WTC11 (cell line): ENCODE results near the gene PAM. TPM values are rescaled to one million over a fixed set of nuclear protein-coding genes. Genes with fewer than 3 reads are reported as not detected.

Experiments
- ATAC-seq: fragments of 200-7000 bp; cut with Tn5 transposase; 2 replicates; pipeline ENCODE4 v1.10.0; 2021; ENCODE audit warnings: mild to moderate bottlenecking, moderate library complexity
- CTCF ChIA-PET: fragments of 300-600 bp; sonication (Branson Sonifier 250); formaldehyde crosslinking; loops from one replicate; lab custom pipeline; 2021; ENCODE audit warnings: antibody characterized with exemption; lab: Charles Lee
- POLR2A ChIA-PET: fragments of 350-600 bp; sonication (Branson Sonifier 250); formaldehyde crosslinking; loops from one replicate; lab custom pipeline; 2021; ENCODE audit warnings: antibody characterized with exemption; lab: Charles Lee
- DNase-seq: peaks from one replicate; pipeline ENCODE4 v3.0.0; 2021; ENCODE audit warnings: low spot score
- H3K27ac Mint-ChIP-seq: 2 replicates; pipeline ENCODE4 v1.8.0; 2021; ENCODE audit warnings: mixed read lengths
- H3K27me3 Mint-ChIP-seq: 2 replicates; pipeline ENCODE4 v1.8.0; 2021; ENCODE audit warnings: low read depth, mild to moderate bottlenecking, moderate library complexity, mixed read lengths
- H3K36me3 Mint-ChIP-seq: 2 replicates; pipeline ENCODE4 v1.8.0; 2021; ENCODE audit warnings: mixed read lengths
- H3K4me1 Mint-ChIP-seq: 2 replicates; pipeline ENCODE4 v1.8.0; 2022; ENCODE audit warnings: mixed read lengths
- H3K4me3 Mint-ChIP-seq: 2 replicates; pipeline ENCODE4 v1.8.0; 2021; ENCODE audit warnings: mild to moderate bottlenecking, moderate library complexity, mixed read lengths
- H3K9me3 Mint-ChIP-seq: 2 replicates; pipeline ENCODE4 v1.8.0; 2021; ENCODE audit warnings: mixed read lengths
- E2F5 ChIP-seq: sonication (generic); formaldehyde crosslinking; IDR thresholded peaks from 2 replicates; pipeline ENCODE4 v1.8.1; 2022; ENCODE audit warnings: mild to moderate bottlenecking, moderate library complexity, missing genetic modification reagents
- FOXJ3 ChIP-seq: sonication (generic); formaldehyde crosslinking; IDR thresholded peaks from 2 replicates; pipeline ENCODE4 v1.9.0; 2021; ENCODE audit warnings: missing genetic modification reagents, mild to moderate bottlenecking, borderline replicate concordance
- HMGXB4 ChIP-seq: sonication (generic); formaldehyde crosslinking; IDR thresholded peaks from 2 replicates; pipeline ENCODE4 v1.8.1; 2023; ENCODE audit warnings: mild to moderate bottlenecking, moderate library complexity, missing genetic modification reagents
- IRF2 ChIP-seq: sonication (generic); formaldehyde crosslinking; IDR thresholded peaks from 2 replicates; pipeline ENCODE4 v1.8.0; 2022; ENCODE audit warnings: low read depth, missing genetic modification reagents, borderline replicate concordance
- NR1H2 ChIP-seq: sonication (generic); formaldehyde crosslinking; IDR thresholded peaks from 2 replicates; pipeline ENCODE4 v1.9.0; 2021; ENCODE audit warnings: mild to moderate bottlenecking, moderate library complexity, missing genetic modification reagents
- NR3C1 ChIP-seq: sonication (generic); formaldehyde crosslinking; conservative IDR thresholded peaks from 2 replicates; pipeline ENCODE4 v1.8.1; 2023; ENCODE audit warnings: low read depth, mild to moderate bottlenecking, missing genetic modification reagents
- SMAD3 ChIP-seq: sonication (generic); formaldehyde crosslinking; IDR thresholded peaks from 2 replicates; pipeline ENCODE4 v1.8.0; 2022; ENCODE audit warnings: missing genetic modification reagents, mild to moderate bottlenecking, borderline replicate concordance
- SP1 ChIP-seq: sonication (generic); formaldehyde crosslinking; conservative IDR thresholded peaks from 2 replicates; pipeline ENCODE4 v1.8.1; 2022; ENCODE audit warnings: missing genetic modification reagents
- TCF7 ChIP-seq: sonication (generic); formaldehyde crosslinking; IDR thresholded peaks from 2 replicates; pipeline ENCODE4 v1.8.0; 2022; ENCODE audit warnings: mild to moderate bottlenecking, low read depth, missing genetic modification reagents, moderate library complexity
- USF1 ChIP-seq: sonication (generic); formaldehyde crosslinking; IDR thresholded peaks from 2 replicates; pipeline ENCODE4 v1.8.0; 2022; ENCODE audit warnings: mild to moderate bottlenecking, missing genetic modification reagents
- ZNF232 ChIP-seq: sonication (generic); formaldehyde crosslinking; IDR thresholded peaks from 2 replicates; pipeline ENCODE4 v1.8.0; 2022; ENCODE audit warnings: mild to moderate bottlenecking, missing genetic modification reagents
- ZNF317 ChIP-seq: sonication (generic); formaldehyde crosslinking; IDR thresholded peaks from 2 replicates; pipeline ENCODE4 v1.8.1; 2023; ENCODE audit warnings: low read depth, mild to moderate bottlenecking, moderate library complexity, missing genetic modification reagents, borderline replicate concordance
- ZNF532 ChIP-seq: fragments of 250-450 bp; sonication (Bioruptor Pico); IDR thresholded peaks from 2 replicates; pipeline ENCODE4 v1.9.0; 2021; ENCODE audit warnings: mild to moderate bottlenecking, borderline replicate concordance
- total RNA-seq: library from RNA; stranded (reverse); gene quantifications from 3 replicates; pipeline ENCODE4 v1.2.3, GENCODE V29; 2021
- TF ChIP-seq, protein P1 (sequence below): fragments of 250-450 bp; sonication (Bioruptor Pico); IDR thresholded peaks from 2 replicates; pipeline ENCODE4 v1.9.0; 2021; ENCODE audit warnings: mild to moderate bottlenecking
- TF ChIP-seq, protein P2 (sequence below): fragments of 250-450 bp; sonication (Bioruptor Pico); IDR thresholded peaks from 2 replicates; pipeline ENCODE4 v2.1.2; 2022; ENCODE audit warnings: mild to moderate bottlenecking, moderate library complexity
- TF ChIP-seq, protein P3 (sequence below): sonication (generic); formaldehyde crosslinking; IDR thresholded peaks from 2 replicates; pipeline ENCODE4 v1.8.0; 2022; ENCODE audit warnings: mild to moderate bottlenecking, missing genetic modification reagents

The PAM gene
- total RNA-seq, 1 experiment from 2014 or later, result 52.3 TPM

DNA sequence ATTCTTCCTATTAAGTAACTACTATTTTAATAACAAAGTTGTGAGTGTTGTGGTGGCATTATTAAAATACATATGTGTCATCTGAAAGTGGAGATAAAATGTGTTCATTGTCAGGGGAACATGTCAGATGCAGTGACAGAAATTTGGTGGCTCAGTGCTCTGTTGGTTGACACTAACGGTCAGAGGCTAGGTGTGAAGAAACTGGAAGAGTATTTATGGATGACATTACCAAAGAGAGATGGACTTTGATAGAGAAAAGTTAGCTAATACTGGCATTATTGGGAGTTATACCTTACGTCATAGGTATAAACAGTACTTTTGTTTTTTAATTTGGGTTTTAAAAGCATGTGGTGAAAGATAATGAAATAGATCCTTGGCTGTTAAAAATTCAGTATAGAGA, 33.7 kb downstream of the PAM start:
- Mint-ChIP-seq H3K9me3 (peaks cover 16% of the 10 kb centered on the region), H3K27ac (no peak overlapping the region), H3K27me3 (no peaks in the 10 kb centered on the region), H3K4me1 (peaks cover 16% of the 10 kb centered on the region), H3K36me3 (peaks cover 9% of the 10 kb centered on the region), H3K4me3 (no peak overlapping the region)
- ChIA-PET POLR2A (no interaction called here), CTCF (no interaction called here)
- TF ChIP-seq SMAD3 (CRISPR knock-in tag), result no peak
- no peak for TF ChIP-seq HMGXB4 (CRISPR knock-in tag)
- no peak for TF ChIP-seq FOXJ3
- TF ChIP-seq IRF2 (CRISPR knock-in tag), result no peak
- no peak for TF ChIP-seq NR3C1 (CRISPR knock-in tag)
- no peak for TF ChIP-seq NR1H2 (CRISPR knock-in tag)
- TF ChIP-seq, protein P1, sequence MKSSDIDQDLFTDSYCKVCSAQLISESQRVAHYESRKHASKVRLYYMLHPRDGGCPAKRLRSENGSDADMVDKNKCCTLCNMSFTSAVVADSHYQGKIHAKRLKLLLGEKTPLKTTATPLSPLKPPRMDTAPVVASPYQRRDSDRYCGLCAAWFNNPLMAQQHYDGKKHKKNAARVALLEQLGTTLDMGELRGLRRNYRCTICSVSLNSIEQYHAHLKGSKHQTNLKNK (CRISPR knock-in tag), result no peak
- no peak for TF ChIP-seq ZNF232 (CRISPR knock-in tag)
- no peak for TF ChIP-seq ZNF532 (CRISPR knock-in tag)
- ATAC-seq (no peak), DNase-seq (no peak)

GRCh38 chr5:102789469-102789868, 34.4 kb downstream of the PAM start:
- H3K4me3 Mint-ChIP-seq, result no peak overlapping the region
- H3K9me3 Mint-ChIP-seq, result peaks cover 11% of the 10 kb centered on the region
- ATAC-seq, result no peak
- TF ChIP-seq TCF7 (CRISPR knock-in tag), result no peak
- TF ChIP-seq ZNF317 (CRISPR knock-in tag), result no peak
- no peak for TF ChIP-seq SP1
- TF ChIP-seq, protein P2, sequence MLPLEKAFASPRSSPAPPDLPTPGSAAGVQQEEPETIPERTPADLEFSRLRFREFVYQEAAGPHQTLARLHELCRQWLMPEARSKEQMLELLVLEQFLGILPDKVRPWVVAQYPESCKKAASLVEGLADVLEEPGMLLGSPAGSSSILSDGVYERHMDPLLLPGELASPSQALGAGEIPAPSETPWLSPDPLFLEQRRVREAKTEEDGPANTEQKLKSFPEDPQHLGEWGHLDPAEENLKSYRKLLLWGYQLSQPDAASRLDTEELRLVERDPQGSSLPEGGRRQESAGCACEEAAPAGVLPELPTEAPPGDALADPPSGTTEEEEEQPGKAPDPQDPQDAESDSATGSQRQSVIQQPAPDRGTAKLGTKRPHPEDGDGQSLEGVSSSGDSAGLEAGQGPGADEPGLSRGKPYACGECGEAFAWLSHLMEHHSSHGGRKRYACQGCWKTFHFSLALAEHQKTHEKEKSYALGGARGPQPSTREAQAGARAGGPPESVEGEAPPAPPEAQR (CRISPR knock-in tag), result no peak
- TF ChIP-seq USF1, result no peak
- TF ChIP-seq, protein P3, sequence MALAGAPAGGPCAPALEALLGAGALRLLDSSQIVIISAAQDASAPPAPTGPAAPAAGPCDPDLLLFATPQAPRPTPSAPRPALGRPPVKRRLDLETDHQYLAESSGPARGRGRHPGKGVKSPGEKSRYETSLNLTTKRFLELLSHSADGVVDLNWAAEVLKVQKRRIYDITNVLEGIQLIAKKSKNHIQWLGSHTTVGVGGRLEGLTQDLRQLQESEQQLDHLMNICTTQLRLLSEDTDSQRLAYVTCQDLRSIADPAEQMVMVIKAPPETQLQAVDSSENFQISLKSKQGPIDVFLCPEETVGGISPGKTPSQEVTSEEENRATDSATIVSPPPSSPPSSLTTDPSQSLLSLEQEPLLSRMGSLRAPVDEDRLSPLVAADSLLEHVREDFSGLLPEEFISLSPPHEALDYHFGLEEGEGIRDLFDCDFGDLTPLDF (CRISPR knock-in tag), result no peak
- no peak for TF ChIP-seq E2F5 (CRISPR knock-in tag)
- H3K4me1 Mint-ChIP-seq, result peaks cover 21% of the 10 kb centered on the region
- no peak overlapping the region for H3K27ac Mint-ChIP-seq
- no peak for DNase-seq
- POLR2A ChIA-PET, result no interaction called here
- CTCF ChIA-PET, result no interaction called here
- peaks cover 4% of the 10 kb centered on the region for H3K36me3 Mint-ChIP-seq
- H3K27me3 Mint-ChIP-seq, result no peaks in the 10 kb centered on the region
